Transverse colon (tissue), 4 donors: ENCODE results near the gene NFIA.

Experiments used
- EP300 ChIP-seq: sonication (generic); formaldehyde crosslinking; IDR thresholded peaks from one replicate; pipeline ENCODE4 v1.6.1; 2017; ENCODE audit warnings: antibody characterized with exemption, low read depth
- POLR2A ChIP-seq: fragments of 450-650 bp; IDR thresholded peaks from one replicate; pipeline ENCODE4 v1.6.1; 2016; ENCODE audit warnings: antibody characterized with exemption, mild to moderate bottlenecking, moderate library complexity
- POLR2AphosphoS5 ChIP-seq, 3 donors: sonication (generic); formaldehyde crosslinking; IDR thresholded peaks; one replicate each; pipeline ENCODE4 v1.6.1; 2016; ENCODE audit warnings: antibody characterized with exemption in 3 of 3
- TF ChIP-seq, protein P1 (sequence below), 5 experiments: fragments of 200-600 bp in 3 of 5; fragments of 450-650 bp in 2 of 5; sonication (generic) in 3 of 5; IDR thresholded peaks; 1 replicate in 2 of 5; 2 replicates in 3 of 5; pipeline ENCODE4 v1.5.1; 2016 to 2017; ENCODE audit warnings: antibody characterized with exemption in 5 of 5, inconsistent platforms in 3 of 5, mild to moderate bottlenecking in 2 of 5, moderate library complexity in 1 of 5

DNA sequence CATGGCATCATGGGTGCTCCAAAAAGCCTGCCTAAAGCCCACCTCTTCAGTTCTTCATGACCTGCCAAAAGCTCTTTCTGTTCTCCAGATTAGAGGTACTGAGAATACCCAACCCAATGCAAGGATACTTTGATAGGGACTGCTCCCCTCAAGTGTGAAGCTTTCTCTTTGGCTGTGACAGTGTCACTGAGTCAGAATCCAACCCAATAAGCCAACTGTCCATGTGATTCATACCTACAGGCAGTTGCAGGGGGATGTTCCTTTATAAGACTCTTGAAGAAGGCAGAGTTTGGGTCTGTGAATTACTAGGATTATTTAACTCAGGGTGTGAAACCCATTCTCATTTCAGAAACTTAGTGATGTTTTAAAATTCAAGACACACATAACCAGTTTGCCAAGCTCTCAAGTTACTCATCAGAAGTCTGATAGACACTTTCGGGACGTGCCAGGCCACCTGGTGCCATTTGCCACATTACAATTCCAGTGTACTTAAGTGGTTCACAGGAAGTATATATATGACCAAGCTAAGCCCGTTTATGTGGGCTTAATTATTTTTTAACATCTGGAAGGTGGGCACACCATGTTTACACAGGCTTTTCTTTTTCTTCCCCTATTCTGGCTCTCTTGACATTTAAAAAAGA, 265.8 kb downstream of the NFIA start:
- TF ChIP-seq, protein P1, sequence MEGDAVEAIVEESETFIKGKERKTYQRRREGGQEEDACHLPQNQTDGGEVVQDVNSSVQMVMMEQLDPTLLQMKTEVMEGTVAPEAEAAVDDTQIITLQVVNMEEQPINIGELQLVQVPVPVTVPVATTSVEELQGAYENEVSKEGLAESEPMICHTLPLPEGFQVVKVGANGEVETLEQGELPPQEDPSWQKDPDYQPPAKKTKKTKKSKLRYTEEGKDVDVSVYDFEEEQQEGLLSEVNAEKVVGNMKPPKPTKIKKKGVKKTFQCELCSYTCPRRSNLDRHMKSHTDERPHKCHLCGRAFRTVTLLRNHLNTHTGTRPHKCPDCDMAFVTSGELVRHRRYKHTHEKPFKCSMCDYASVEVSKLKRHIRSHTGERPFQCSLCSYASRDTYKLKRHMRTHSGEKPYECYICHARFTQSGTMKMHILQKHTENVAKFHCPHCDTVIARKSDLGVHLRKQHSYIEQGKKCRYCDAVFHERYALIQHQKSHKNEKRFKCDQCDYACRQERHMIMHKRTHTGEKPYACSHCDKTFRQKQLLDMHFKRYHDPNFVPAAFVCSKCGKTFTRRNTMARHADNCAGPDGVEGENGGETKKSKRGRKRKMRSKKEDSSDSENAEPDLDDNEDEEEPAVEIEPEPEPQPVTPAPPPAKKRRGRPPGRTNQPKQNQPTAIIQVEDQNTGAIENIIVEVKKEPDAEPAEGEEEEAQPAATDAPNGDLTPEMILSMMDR (IDR thresholded peaks at IDR 0.05), result no peak
- TF ChIP-seq POLR2A (no peak), POLR2AphosphoS5 (IDR thresholded peaks at IDR 0.05) (no peak), EP300 (no peak)
